ENCODE measurements around the gene USH2A.

Gene USH2A, protein sequence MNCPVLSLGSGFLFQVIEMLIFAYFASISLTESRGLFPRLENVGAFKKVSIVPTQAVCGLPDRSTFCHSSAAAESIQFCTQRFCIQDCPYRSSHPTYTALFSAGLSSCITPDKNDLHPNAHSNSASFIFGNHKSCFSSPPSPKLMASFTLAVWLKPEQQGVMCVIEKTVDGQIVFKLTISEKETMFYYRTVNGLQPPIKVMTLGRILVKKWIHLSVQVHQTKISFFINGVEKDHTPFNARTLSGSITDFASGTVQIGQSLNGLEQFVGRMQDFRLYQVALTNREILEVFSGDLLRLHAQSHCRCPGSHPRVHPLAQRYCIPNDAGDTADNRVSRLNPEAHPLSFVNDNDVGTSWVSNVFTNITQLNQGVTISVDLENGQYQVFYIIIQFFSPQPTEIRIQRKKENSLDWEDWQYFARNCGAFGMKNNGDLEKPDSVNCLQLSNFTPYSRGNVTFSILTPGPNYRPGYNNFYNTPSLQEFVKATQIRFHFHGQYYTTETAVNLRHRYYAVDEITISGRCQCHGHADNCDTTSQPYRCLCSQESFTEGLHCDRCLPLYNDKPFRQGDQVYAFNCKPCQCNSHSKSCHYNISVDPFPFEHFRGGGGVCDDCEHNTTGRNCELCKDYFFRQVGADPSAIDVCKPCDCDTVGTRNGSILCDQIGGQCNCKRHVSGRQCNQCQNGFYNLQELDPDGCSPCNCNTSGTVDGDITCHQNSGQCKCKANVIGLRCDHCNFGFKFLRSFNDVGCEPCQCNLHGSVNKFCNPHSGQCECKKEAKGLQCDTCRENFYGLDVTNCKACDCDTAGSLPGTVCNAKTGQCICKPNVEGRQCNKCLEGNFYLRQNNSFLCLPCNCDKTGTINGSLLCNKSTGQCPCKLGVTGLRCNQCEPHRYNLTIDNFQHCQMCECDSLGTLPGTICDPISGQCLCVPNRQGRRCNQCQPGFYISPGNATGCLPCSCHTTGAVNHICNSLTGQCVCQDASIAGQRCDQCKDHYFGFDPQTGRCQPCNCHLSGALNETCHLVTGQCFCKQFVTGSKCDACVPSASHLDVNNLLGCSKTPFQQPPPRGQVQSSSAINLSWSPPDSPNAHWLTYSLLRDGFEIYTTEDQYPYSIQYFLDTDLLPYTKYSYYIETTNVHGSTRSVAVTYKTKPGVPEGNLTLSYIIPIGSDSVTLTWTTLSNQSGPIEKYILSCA (N-terminal part only)

GRCh38 chr1:216422821-216423520, at the start of gene USH2A:
TSS of gene USH2A (minus strand) at chr1:216423448. CDS start at chr1:216422336, 1,112 bp downstream.
- DNase-seq: peak; percentile 47

DNA sequence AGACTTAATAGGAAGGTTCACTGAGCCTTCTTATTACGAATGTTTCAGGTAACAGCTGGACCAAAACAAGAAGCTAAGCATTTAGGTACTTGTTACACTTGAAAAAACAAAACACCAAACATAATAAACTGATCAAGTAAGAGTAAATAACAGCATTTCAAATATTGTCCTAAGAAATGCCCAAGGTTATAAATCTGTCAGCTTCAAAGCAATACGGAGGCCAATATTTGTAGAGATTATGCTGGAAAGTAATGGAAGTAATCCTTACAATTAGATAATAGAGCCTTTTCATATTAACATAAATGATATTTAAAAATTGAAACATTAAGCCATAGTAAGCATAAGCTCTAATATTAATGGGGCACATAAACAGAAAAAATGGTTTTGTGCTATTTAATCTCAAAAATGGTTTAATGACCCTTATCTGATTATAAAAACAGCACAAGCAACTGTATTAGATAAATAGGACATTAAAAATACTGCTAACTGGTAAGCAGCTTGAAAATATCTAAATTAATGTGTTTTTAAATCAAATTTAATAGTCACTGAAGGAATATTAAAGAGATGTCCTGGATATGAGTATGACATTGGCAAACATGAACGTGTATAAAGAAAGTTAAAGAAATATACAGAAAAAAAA, 43.0 kb upstream of the USH2A start:
- no peak for DNase-seq

DNA sequence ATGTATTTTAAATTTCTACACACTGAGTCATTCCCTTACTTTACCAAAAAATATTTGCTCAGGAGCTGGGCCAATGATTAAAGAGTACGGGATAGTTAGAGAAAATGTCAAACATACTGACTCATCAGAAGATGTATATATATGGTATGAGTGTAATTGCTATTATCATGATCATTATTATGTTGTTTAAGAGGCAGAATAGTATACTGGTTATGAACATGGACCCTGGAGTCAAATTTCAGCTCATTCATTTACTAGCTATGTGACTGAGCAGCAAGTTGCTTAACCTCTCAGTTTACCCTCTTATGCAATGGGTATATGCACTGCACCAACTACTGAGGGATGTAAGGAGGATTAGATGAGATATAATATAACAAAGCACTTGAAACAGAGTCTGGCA, 41.2 kb upstream of the USH2A start:
- DNase-seq: no peak

DNA sequence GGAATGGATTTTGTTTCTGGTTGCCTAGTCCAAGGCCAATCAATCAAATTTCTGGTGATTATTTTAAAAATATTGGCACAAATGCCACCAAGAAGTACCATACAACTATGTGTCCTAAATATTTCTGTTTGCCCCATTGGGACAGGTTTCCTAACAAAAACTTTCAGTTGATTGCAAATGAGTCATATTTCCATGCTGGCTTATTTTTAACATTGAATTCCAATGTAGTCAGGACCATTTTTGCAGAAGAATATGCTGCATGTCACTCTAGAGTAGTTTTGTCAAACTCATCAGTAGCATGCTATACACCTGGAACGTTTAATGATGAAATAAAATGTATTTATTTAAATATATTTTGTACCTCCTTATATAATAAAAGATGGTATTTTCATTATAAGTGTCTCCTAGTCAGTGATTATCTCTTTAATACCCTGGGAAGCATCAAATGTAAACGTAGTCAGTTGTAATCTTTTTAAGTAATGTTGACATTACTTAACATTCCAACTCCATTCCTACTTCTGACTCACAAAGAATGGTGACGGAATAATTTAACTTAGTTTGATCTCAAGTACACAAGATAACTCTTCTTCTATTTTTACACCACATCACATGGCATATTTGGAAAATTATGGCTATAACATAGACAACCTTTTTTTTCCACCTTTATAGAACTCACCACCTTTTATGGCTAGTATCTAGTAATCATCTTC, 39.0 kb upstream of the USH2A start:
- no peak for DNase-seq

DNA sequence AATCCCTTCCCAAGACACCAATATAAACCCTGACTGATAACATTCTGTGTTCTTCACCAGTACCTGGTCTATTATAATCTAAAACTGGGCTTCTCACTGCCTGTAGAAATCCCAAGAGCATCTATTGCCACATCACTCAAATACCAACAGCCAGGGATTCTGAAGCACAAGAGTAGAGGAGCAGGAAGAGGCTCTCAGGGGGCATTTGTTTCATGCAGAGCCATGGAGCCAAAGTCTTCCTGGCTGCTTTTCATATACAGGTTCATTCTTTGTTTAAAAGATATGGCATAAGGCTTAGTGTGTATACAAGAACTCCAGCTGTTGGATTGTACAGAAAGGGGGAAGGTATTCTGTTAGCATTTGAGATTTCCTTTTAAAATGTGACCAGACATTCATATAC, 38.2 kb upstream of the USH2A start:
- no peak for DNase-seq

DNA sequence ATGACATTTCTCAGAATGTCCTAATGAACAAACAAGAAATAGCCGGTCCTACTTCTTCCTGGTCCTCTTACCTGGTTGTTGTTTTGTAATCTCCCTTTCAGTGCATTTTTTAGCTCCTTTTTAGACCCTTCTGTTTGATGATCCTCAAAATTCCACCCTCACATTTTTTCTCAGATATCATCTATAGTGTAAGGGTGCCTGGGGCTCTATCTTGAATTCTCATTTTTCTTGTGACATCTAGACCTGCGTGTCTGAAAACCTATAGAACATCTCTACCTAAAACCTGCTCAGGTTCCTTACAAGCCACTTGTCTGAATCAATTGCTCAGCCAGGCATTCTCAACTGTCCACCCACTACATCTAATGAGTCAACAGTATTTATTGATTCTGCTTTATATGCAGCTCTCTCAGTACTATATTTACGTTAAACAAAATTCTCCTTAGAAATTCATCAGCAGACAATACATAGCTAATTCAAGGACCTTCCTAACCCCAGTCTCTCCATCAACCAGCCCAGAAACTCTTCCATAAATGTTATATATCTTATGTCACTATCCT, 36.5 kb upstream of the USH2A start:
- DNase-seq: no peak

DNA sequence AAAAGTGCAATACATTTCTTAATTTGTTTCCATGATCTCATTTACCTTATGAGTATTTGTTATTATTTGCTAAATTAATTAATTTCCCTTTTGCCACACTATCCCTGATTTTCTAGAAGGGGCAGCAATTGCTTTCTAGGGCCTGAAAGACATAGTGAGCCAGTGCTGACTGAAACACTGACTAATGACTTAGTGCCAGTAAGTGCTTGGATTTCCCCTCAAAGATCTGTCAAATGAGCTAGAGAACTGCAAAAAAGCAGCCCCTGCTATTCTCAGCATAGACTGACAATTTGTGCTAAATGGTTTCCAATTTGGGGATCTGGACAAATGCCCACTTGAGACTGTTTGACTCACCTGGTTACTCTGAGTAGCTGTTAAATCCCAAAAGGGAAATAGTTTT, 35.6 kb upstream of the USH2A start:
- DNase-seq: no peak

DNA sequence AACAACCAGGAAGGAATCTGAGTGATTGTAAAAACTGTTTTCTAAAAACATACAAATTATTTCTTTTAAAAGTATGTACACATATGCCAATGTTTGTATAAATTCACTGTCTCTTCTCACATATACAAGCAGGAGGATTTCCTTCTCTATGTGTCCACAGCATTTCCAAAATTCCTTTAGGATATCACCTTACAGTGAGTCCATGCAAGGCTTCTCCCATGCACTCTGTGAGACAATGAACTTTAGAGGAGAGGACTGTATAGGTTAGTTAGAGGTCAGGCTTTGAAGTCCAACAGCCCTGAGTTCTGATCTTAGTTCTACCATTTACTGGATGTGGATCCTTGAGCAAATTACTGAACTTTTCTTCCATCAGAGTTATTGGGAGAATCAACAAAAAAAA, 34.1 kb upstream of the USH2A start:
- no peak for DNase-seq

GRCh38 chr1:216456682-216457081, 33.4 kb upstream of the USH2A start:
- peak; percentile 26 for DNase-seq

DNA sequence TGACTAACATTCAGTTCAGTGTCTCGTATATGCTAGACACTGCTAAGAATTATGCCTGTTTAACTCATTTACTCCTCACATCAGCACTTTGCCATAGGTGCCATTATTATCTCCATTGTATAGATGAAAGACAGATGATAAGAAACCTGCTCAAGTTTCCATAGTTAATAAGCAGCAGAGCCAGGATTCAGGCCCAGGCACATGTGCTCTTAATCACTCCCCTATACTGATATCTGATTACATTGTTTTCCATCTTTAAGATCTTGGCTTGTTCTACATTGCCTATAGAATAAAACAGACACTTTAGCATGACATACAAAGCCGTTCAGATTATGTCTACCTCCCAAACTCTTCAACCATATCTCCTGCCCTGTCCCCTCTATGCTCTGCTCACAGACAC, 30.5 kb upstream of the USH2A start:
- DNase-seq: no peak

- no peak for DNase-seq
Measured at GRCh38 chr1:216450227-216450626, 27.0 kb upstream of the USH2A start.

- no peak for DNase-seq
Measured at GRCh38 chr1:216448011-216448510, 24.8 kb upstream of the USH2A start.

DNA sequence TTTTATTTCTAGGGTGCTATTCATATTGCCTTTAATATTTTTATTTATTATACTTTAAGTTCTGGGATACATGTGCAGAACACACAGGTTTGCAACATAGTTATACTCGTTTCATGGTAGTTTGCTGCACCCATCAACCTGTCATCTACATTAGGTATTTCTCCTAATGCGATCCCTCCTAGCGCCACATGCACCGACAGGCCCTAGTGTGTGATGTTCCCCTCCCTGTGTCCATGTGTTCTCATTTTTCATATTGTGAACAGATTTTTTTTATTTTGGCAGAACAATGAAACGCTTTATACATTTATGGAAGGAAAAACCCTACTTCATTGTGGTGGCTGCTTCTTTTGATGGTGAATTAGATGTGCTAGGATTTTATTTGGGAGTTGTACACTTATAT, 14.4 kb upstream of the USH2A start:
- DNase-seq: no peak

DNA sequence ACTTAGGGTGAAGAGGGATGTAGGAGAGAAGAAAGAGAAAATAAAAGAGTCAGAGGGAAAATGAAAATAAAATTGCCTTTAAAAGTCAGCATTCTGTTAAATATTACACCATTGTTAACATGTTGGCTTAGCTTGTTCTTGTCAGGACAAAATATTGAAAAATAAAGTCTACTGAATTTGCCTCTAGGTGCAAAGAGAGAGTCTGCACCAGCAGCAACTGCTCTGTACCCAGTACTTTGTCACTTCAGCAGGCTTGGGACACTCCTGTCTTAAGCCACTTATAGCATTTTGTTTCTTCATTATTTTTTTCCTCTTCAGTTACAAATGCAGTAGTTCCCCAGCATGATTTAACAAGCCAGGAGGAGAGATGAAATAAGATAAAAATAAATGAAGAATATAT, 11.0 kb upstream of the USH2A start:
- DNase-seq: no peak

DNA sequence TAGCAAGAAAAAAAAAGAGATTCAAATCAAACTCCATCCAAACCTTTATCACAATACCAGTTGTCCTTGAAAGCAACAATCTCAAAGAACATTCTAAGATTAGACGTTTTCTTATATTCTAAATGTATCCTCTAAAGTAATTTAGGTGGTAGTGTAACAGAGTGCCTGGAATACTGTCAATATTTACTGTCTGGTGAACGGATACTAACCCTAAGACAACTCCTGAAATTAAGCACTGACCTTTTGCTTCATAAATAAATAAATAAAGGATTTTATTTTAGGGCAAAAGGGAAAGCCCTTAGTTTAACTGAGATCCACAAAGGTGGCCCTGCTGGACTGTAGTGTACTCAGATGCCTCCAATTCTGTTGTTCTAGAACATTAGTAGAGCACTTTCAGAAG, 9.9 kb upstream of the USH2A start:
- no peak for DNase-seq

DNA sequence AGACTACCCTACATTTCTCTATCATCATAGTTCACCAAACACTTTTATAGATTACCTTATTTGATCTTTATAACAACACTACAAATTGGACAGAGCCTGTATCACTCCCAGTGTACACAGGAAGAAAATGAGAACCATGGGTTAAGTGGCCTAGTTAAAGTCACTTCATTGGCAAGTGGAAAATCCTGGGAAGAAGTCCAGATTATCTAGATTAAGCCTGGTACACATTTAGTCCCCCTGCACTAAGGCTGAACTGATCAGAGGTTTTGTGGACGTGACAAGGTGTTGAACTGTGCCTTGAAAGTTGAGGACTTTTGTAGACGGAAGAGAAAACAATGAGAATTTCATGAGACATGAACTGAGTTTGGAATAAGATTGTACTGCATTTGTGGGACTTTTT, 7.5 kb upstream of the USH2A start:
- DNase-seq: no peak

DNA sequence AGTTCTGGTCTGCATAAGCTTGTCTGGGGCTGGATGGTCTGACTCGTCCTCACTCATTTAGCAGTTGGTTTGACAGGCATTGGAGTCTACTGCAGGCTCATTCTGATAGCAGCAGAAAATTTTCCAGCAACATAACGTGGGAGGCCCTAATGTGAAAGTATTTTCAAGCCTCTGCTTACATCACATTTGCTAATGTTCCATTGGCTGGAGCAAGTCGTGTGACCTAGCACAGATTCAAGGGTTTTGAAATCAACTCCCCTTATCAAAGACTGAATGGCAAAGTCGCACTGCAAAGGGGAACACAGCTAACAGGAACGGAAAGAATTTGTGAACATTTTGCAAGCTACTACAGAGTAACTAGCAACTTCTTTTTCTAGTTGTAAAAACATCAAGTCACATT, 2.3 kb upstream of the USH2A start:
- DNase-seq: peak; percentile 39

DNA sequence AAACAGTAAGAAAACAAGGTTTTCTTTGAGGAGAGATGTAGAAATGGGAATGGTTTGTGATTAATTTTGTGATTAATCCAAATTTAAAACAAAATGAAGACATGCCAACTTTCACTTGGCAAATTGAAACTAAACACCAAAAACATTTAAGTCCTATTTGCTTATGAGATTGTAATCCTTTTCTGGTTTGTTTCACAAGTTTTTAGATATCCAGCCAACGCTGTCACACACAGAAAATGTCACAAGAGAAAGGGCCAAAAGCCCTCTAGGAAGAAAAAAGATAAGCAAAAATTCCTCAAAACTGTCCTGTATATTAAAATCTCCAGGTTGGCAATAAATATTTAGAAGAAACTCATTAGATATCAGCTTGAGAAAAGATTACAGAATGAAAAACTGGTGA, 2.5 kb downstream of the USH2A start:
- DNase-seq: no peak

GRCh38 chr1:216420263-216420662, 3.0 kb downstream of the USH2A start:
- no peak for DNase-seq

GRCh38 chr1:216416488-216416887, 6.8 kb downstream of the USH2A start:
- no peak for DNase-seq

GRCh38 chr1:216410026-216410425, 13.2 kb downstream of the USH2A start:
- DNase-seq: no peak

Measured in eye (tissue), 1 donor.